Esophagus muscularis mucosa (tissue), 4 donors: ENCODE results near the gene TMCC3. TPM values are rescaled to one million over a fixed set of nuclear protein-coding genes. Genes with fewer than 3 reads are reported as not detected.
"Not testable (repeated sequence)": the region's sequence is repeated elsewhere in the genome, so short reads cannot be mapped to it uniquely, and the experiment has no call there.

ENCODE experiments used
- DNase-seq: peaks from one replicate; pipeline ENCODE4 v3.0.0-alpha.2; 2017; ENCODE audit errors: extremely low spot score
- H3K27ac ChIP-seq, 4 donors: fragments of 200-600 bp; sonication (generic); replicated peaks in 1 of 4; 1 replicate in 3 of 4; 2 replicates in 1 of 4; pipeline ENCODE4 v1.5.1; 2016 to 2019; ENCODE audit warnings: mild to moderate bottlenecking in 1 of 4
- H3K27me3 ChIP-seq, 4 donors: fragments of 200-600 bp; sonication (generic); one replicate each; pipeline versions ENCODE4 v1.5.1 to v1.6.0; 2016 to 2019
- H3K36me3 ChIP-seq, 4 donors: fragments of 200-600 bp; sonication (generic); one replicate each; pipeline ENCODE4 v1.5.1; 2016 to 2019
- H3K4me1 ChIP-seq, 4 donors: fragments of 200-600 bp; sonication (generic); one replicate each; pipeline ENCODE4 v1.5.1; 2016 to 2019
- H3K4me3 ChIP-seq, 4 donors: fragments of 200-600 bp; sonication (generic); 1 replicate in 2 of 4; 2 replicates in 2 of 4; pipeline ENCODE4 v1.5.1; 2016 to 2019; ENCODE audit warnings: mild to moderate bottlenecking in 4 of 4, moderate library complexity in 1 of 4
- H3K9me3 ChIP-seq, 4 donors: fragments of 200-600 bp; sonication (generic); 1 replicate in 3 of 4; 2 replicates in 1 of 4; pipeline ENCODE4 v1.5.1; 2016 to 2019
- EP300 ChIP-seq: sonication (generic); formaldehyde crosslinking; IDR thresholded peaks from one replicate; pipeline ENCODE4 v1.6.1; 2017; ENCODE audit warnings: antibody characterized with exemption
- POLR2A ChIP-seq: fragments of 450-650 bp; IDR thresholded peaks from one replicate; pipeline ENCODE4 v1.6.1; 2017; ENCODE audit warnings: antibody characterized with exemption, moderate library complexity, mild to moderate bottlenecking, low read depth
- POLR2AphosphoS5 ChIP-seq, 2 donors: sonication (generic); formaldehyde crosslinking; IDR thresholded peaks; one replicate each; pipeline ENCODE4 v1.6.1; 2017; ENCODE audit warnings: antibody characterized with exemption in 2 of 2
- WGBS: methylation state at CpG from one replicate; pipeline ENCODE4 v1.1.5; 2018; 5-methylcytosine and 5-hydroxymethylcytosine counted together
- intact Hi-C: fragments of 100-400 bp; cut with DNase I; formaldehyde crosslinking; loops from one replicate; pipeline ENCODE4 v1.15.1; 2023
- total RNA-seq, 4 donors: library from RNA; depleted of rRNA; stranded (reverse); fragments of >200 nt; gene quantifications; one replicate each; pipeline versions ENCODE4 v1.1.0 to v1.2.1, GENCODE V29; 2016
- TF ChIP-seq, protein P1 (sequence below), 3 experiments: fragments of 200-600 bp in 2 of 3; fragments of 450-650 bp in 1 of 3; sonication (generic) in 2 of 3; IDR thresholded peaks; one replicate each; pipeline ENCODE4 v1.5.1; 2017 to 2019; ENCODE audit warnings: antibody characterized with exemption in 3 of 3, mild to moderate bottlenecking in 2 of 3, moderate library complexity in 1 of 3

TMCC3 gene
- total RNA-seq, 4 donors from 2014 or later: 17.0 to 30.5 (median 19.5) TPM

DNA sequence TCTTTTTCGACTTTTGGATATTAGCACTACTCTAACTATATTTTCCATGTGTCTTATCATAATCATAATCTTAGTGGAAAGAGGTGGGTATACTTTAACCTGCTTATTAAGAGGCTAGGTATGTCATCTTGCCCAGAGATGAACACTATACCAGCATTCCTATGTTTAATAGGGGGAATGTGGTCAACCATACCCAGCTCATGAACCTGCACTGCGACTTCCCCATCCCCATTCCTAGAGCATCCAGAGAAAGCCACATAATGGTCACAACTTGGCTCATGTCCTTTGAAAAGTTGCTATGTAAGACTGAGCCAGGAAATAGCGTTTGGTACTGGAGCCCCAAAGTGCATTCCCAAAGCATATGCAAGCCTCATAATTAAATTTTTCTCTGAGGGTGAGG is 55.2 kb downstream of the TMCC3 start:
- 72% methylated on average over 3 of the region's 3 CpGs for WGBS
- intact Hi-C loops: no loop called here
- Histone ChIP-seq H3K9me3 (no peaks in the 10 kb centered on the region), H3K4me1 (peaks cover 11 to 68% (median 59%) of the 10 kb centered on the region in 4 donors), H3K36me3 (no peaks in the 10 kb centered on the region), H3K27ac (no peak overlapping the region), H3K4me3 (no peak overlapping the region), H3K27me3 (no peaks in the 10 kb centered on the region)
- TF ChIP-seq, protein P1, sequence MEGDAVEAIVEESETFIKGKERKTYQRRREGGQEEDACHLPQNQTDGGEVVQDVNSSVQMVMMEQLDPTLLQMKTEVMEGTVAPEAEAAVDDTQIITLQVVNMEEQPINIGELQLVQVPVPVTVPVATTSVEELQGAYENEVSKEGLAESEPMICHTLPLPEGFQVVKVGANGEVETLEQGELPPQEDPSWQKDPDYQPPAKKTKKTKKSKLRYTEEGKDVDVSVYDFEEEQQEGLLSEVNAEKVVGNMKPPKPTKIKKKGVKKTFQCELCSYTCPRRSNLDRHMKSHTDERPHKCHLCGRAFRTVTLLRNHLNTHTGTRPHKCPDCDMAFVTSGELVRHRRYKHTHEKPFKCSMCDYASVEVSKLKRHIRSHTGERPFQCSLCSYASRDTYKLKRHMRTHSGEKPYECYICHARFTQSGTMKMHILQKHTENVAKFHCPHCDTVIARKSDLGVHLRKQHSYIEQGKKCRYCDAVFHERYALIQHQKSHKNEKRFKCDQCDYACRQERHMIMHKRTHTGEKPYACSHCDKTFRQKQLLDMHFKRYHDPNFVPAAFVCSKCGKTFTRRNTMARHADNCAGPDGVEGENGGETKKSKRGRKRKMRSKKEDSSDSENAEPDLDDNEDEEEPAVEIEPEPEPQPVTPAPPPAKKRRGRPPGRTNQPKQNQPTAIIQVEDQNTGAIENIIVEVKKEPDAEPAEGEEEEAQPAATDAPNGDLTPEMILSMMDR (IDR thresholded peaks at IDR 0.05): no peak
- TF ChIP-seq EP300 (no peak), POLR2A (no peak), POLR2AphosphoS5 (IDR thresholded peaks at IDR 0.05) (no peak)
- DNase-seq: no peak

DNA sequence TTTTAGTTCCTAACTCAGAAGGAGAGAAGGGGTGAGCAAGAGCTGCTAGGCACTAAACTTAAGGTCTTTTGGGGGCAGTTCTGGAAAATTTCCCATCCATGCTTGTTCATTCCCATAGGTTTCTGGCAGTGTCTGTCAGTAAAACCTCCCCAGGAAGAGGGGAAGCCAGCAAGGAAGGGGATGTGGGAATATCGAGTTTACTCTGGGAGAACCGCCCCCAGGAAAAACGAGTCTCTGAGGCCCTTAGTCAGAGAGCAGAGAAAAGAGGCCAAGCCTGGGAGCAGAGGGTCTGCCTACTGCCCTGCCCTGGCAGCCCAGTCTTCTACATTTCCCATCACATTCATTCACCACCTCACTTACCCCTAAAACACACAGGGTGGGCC is 55.9 kb downstream of the TMCC3 start:
- 59% methylated on average over 3 of the region's 3 CpGs for WGBS
- no peak for DNase-seq
- peak overlapping the region; percentile 14 to 55 (median 40) for H3K27ac ChIP-seq
- H3K36me3 ChIP-seq: no peaks in the 10 kb centered on the region
- H3K27me3 ChIP-seq: no peaks in the 10 kb centered on the region
- H3K4me3 ChIP-seq: no peak overlapping the region
- H3K4me1 ChIP-seq: peaks cover 15 to 74% (median 61%) of the 10 kb centered on the region in 4 donors
- no peaks in the 10 kb centered on the region for H3K9me3 ChIP-seq
- intact Hi-C loops: no loop called here
- TF ChIP-seq, protein P1 (IDR thresholded peaks at IDR 0.05): no peak
- TF ChIP-seq EP300: no peak
- TF ChIP-seq POLR2A: no peak
- TF ChIP-seq POLR2AphosphoS5 (IDR thresholded peaks at IDR 0.05): no peak

DNA sequence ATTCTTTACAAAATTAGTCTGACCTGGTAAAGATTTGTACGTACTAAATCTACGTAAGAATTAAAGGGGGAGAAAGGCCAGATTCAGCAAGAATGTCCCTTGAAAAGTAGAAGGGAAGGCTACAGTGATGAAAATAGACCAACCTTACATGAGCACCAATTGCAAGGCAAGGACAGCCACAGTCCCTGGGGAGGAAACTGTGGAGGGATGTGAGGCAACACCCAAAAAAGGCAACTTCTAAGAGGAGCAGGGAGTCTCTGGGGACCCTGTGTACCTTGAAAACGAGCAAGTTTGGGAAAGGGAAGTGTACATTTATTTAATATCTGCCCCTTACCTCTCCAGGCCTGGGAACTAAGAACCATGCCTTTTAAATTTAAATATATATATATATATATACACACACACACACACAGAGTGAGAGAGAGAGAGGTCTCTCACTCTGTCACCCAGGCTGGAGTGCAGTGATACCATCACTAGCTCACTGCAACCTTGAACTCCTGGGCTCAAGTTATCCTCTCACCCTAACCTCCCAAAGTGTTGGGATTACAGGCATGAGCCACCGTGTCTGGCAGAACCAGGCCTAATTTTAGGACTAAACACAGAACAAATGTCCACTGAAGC is 56.4 kb downstream of the TMCC3 start:
- H3K36me3 ChIP-seq: no peaks in the 10 kb centered on the region
- peaks cover 18 to 76% (median 63%) of the 10 kb centered on the region in 4 donors for H3K4me1 ChIP-seq
- H3K4me3 ChIP-seq: no peak overlapping the region
- H3K27ac ChIP-seq: peak overlapping the region; percentile 14 to 55 (median 40)
- H3K27me3 ChIP-seq: no peaks in the 10 kb centered on the region
- H3K9me3 ChIP-seq: no peaks in the 10 kb centered on the region
- DNase-seq: no peak
- intact Hi-C loops: no loop called here
- 58% methylated on average over 4 of the region's 4 CpGs for WGBS
- TF ChIP-seq POLR2AphosphoS5 (IDR thresholded peaks at IDR 0.05) (no peak), EP300 (no peak), POLR2A (no peak)
- TF ChIP-seq, protein P1 (IDR thresholded peaks at IDR 0.05): no peak

DNA sequence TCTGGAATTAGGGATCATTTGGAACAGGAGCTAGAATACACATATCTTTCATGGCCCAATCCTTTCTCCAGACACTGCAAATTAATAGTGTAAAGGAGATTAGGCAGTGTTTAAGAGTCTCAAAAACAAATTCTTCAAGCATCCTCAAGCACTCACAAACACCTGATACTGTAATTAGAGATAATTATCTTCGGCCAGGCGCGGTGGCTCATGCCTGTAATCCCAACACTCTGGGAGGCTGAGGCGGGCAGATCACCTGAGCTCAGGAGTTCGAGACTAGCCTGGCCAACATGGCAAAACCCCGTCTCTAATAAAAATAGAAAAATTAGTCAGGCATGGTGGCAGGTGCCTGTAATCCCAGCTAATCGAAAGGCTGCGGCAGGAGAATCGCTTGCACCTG is 57.6 kb downstream of the TMCC3 start:
- Histone ChIP-seq H3K27ac (peak overlapping the region in 2 of 4 donors; percentile 55 to 56), H3K4me1 (peaks cover 24 to 88% (median 74%) of the 10 kb centered on the region in 4 donors)
- H3K4me3 ChIP-seq, H3K9me3 ChIP-seq, H3K36me3 ChIP-seq, H3K27me3 ChIP-seq, intact Hi-C loops, DNase-seq: not testable (repeated sequence)
- 95% methylated on average over 9 of the region's 9 CpGs for WGBS

DNA sequence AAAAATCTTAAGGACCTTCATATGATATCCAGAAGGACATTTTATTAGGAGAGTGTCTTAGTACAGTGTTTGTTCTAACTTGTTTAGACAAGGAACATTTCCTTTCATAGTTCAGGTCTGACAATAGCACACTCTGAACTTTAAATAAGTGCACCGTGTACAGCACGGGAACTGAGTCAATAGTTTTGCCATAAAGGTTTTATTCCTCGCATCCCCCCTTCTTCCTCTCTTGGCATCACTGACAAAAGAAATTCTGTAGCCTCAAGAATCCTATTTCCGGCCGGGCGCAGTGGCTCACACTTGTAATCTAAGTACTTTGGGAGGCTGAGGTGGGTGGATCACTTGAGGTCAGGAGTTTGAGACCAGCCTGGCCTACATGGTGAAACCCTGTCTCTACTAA is 58.3 kb downstream of the TMCC3 start:
- TF ChIP-seq POLR2AphosphoS5 (IDR thresholded peaks at IDR 0.05): peak in 1 of 2 donors; percentile 47
- TF ChIP-seq POLR2A: no peak
- Histone ChIP-seq H3K27me3 (no peaks in the 10 kb centered on the region), H3K36me3 (no peaks in the 10 kb centered on the region), H3K4me1 (peaks cover 28 to 92% (median 80%) of the 10 kb centered on the region in 4 donors), H3K9me3 (no peaks in the 10 kb centered on the region), H3K4me3 (no peak overlapping the region), H3K27ac (peak overlapping the region in 3 of 4 donors; percentile 55 to 63 (median 56))
- DNase-seq: no peak
- intact Hi-C loops: no loop called here
- WGBS: 49% methylated on average over 6 of the region's 6 CpGs

DNA sequence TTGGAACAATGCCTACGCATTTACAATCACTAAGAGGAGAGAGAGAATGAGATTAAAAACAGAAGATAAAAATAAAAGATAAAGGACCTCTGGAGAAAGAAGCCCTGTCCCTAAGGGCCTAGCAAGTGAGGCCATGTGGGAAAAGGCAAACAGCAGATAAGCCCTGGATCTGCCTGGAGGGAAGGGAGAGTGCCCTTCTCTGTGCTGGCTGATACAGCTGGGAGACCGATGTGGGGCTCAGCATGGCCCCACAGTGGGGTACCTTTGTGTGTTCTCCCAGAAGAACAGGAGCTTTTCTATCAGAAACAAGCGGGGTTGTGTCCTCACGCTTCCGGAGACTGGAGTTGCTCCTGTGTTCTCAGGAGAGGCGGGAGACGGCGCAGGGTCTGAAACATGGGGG is 59.9 kb downstream of the TMCC3 start:
- intact Hi-C loops: no loop called here
- 92% methylated on average over 8 of the region's 8 CpGs for WGBS
- H3K27ac ChIP-seq: peak overlapping the region in 1 of 4 donors; percentile 23
- TF ChIP-seq, protein P1 (IDR thresholded peaks at IDR 0.05): no peak
- TF ChIP-seq POLR2A: no peak
- H3K4me3 ChIP-seq: no peak overlapping the region
- H3K4me1 ChIP-seq: peaks cover 33 to 92% (median 84%) of the 10 kb centered on the region in 4 donors
- no peaks in the 10 kb centered on the region for H3K9me3 ChIP-seq
- no peaks in the 10 kb centered on the region for H3K36me3 ChIP-seq
- no peak for DNase-seq
- H3K27me3 ChIP-seq: no peaks in the 10 kb centered on the region
